GM10248 (cell line): ENCODE data around the gene GPR62.

Experiments
- CTCF ChIA-PET: fragments of 300-600 bp; sonication (Branson Sonifier 250); formaldehyde crosslinking; extraction: SDS; loops from one replicate; lab custom pipeline; 2021; ENCODE audit warnings: antibody characterized with exemption; lab: Yijun Ruan, JAX
- POLR2A ChIA-PET: fragments of 350-650 bp; sonication (Branson Sonifier 250); formaldehyde crosslinking; extraction: SDS; loops from one replicate; lab custom pipeline; 2020; ENCODE audit warnings: antibody characterized with exemption; lab: Yijun Ruan, JAX
- DNase-seq: peaks from one replicate; pipeline ENCODE4 v3.0.0; 2012; ENCODE audit errors: extremely low spot score
- CTCF ChIP-seq: IDR thresholded peaks from 2 replicates; pipeline ENCODE4 v1.5.1; 2012; ENCODE audit warnings: mild to moderate bottlenecking, low read depth; ENCODE audit errors: extremely low read depth, missing control alignments, control extremely low read depth

Gene GPR62

GRCh38 chr3:51937611-51938450, 17.4 kb upstream of the GPR62 start:
- ChIA-PET POLR2A (no interaction called here), CTCF (no interaction called here)
- no peak for TF ChIP-seq CTCF
- DNase-seq, result no peak

- POLR2A ChIA-PET, result no interaction called here
- TF ChIP-seq CTCF, result no peak
- DNase-seq, result no peak
Observed at GRCh38 chr3:51938780-51939425, 16.3 kb upstream of the GPR62 start.

GRCh38 chr3:51940648-51941462, 14.3 kb upstream of the GPR62 start:
- DNase-seq, result no peak
- ChIA-PET POLR2A (interaction anchor here (1.1 kb wide), 1 partner anchor 8 kb away, joined by 4 read pairs; no protein-coding TSS in a partner anchor), CTCF (interaction anchor here (0.5 to 3.0 kb wide), 34 partner anchors 9 to 551 kb away, joined by 3 to 42 read pairs (median 4); partner anchors contain the start of genes ABHD14A, ABHD14B, ACY1 and DUSP7)
- no peak for TF ChIP-seq CTCF

More at GRCh38 chr3:51938780-51939425, 16.3 kb upstream of the GPR62 start:
- CTCF ChIA-PET, result no interaction called here

GRCh38 chr3:51941463-51941797, 13.8 kb upstream of the GPR62 start:
- DNase-seq, result no peak
- no peak for TF ChIP-seq CTCF
- ChIA-PET POLR2A (interaction anchor here (1.1 kb wide), 1 partner anchor 8 kb away, joined by 4 read pairs; no protein-coding TSS in a partner anchor), CTCF (interaction anchor here (0.5 to 3.0 kb wide), 34 partner anchors 9 to 552 kb away, joined by 3 to 42 read pairs (median 4); partner anchors contain the start of genes ABHD14A, ABHD14B, ACY1 and DUSP7)

GRCh38 chr3:51941798-51942602, 13.2 kb upstream of the GPR62 start, which contains the start of the genes PARP3 and RRP9:
TSS of gene PARP3 (plus strand) at chr3:51942363. CDS start at chr3:51943356, 993 bp downstream.
TSS of gene RRP9 (minus strand) at chr3:51941904. CDS start at chr3:51941867, 37 bp downstream.
- POLR2A ChIA-PET, result interaction anchor here (0.8 to 1.1 kb wide), 2 partner anchors 9 to 50 kb away, joined by 3 to 4 read pairs; no protein-coding TSS in a partner anchor
- DNase-seq, result peak; percentile 100
- CTCF ChIA-PET, result interaction anchor here (0.5 to 3.0 kb wide), 43 partner anchors 10 to 553 kb away, joined by 3 to 42 read pairs (median 4); partner anchors contain the start of genes ABHD14A, ABHD14B, ACY1 and DUSP7
- peak; percentile 99 for TF ChIP-seq CTCF
